A673 (cell line): ENCODE results near the gene C9orf78.

Source experiments
- EZH2 ChIP-seq: fragments of 200-600 bp; sonication (generic); IDR thresholded peaks from 2 replicates; pipeline ENCODE4 v1.6.1; 2017; ENCODE audit warnings: borderline replicate concordance, low read depth, mild to moderate bottlenecking, mixed read lengths, antibody characterized with exemption, low read length; ENCODE audit not compliant: poor library complexity, severe bottlenecking
- TF ChIP-seq, protein P1 (sequence below): fragments of 300-800, 200-600 bp; sonication (generic); conservative IDR thresholded peaks from 2 replicates; pipeline ENCODE4 v1.5.1; 2017; ENCODE audit warnings: low read depth, mild to moderate bottlenecking, antibody characterized with exemption, low read length, moderate library complexity, mixed read lengths

DNA sequence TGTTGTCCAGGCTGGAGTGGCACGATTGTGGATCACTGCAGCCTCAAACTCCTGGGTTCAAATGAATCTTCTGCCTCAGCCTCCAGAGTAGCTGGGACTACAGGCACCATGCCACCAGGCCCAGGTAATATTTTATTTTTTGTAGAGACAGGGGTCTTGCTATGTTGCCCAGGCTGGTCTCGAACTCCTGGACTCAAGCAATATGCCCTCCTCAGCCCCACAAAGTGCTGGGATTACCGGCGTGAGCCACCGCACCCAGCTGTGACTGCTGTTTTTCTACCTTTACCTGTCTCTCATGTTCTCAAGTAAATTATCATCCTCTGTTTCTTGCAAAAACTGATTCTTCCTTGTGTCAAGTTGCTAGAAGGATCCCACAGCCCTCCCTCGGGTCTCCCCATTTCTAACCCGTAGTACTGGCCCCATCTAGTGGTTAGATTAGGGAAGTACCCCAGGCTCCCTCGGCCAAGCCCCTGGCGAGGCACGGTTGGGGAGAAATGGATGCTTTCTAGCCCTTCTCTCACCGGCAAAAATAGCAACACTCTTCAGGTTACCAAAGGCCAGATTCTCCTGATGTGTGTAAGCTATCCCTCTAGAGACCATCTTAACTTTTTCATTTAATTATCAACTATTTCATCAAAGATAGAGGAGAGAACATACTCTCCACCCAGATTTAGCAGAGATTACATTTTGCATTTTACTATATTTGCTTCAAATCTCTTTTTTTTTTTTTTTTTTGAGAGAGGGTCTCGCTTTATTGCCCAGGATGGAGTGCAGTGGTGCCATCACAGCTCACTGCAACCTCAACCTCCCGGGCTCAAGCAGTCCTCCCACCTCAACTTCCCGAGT lies 51.3 kb downstream of the C9orf78 start:
- TF ChIP-seq, protein P1, sequence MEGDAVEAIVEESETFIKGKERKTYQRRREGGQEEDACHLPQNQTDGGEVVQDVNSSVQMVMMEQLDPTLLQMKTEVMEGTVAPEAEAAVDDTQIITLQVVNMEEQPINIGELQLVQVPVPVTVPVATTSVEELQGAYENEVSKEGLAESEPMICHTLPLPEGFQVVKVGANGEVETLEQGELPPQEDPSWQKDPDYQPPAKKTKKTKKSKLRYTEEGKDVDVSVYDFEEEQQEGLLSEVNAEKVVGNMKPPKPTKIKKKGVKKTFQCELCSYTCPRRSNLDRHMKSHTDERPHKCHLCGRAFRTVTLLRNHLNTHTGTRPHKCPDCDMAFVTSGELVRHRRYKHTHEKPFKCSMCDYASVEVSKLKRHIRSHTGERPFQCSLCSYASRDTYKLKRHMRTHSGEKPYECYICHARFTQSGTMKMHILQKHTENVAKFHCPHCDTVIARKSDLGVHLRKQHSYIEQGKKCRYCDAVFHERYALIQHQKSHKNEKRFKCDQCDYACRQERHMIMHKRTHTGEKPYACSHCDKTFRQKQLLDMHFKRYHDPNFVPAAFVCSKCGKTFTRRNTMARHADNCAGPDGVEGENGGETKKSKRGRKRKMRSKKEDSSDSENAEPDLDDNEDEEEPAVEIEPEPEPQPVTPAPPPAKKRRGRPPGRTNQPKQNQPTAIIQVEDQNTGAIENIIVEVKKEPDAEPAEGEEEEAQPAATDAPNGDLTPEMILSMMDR: peak; percentile 93
- no peak for TF ChIP-seq EZH2
